H1 (cell line): Measurements from ENCODE around the gene AVP.

Experiments
- CHD2 ChIP-seq: IDR thresholded peaks from 2 replicates; pipeline ENCODE4 v1.6.1; 2012; ENCODE audit warnings: low read length, improper control_type of control experiment
- CTCF ChIP-seq, 3 experiments: IDR thresholded peaks; 1 replicate in 2 of 3; 2 replicates in 1 of 3; pipeline versions ENCODE4 v1.5.1 to v1.6.1; 2011; ENCODE audit warnings: low read length in 3 of 3, mild to moderate bottlenecking in 3 of 3, inconsistent platforms in 2 of 3, low read depth in 1 of 3, moderate library complexity in 1 of 3; ENCODE audit not compliant: insufficient read depth in 1 of 3; ENCODE audit errors: control extremely low read depth in 1 of 3
- EGR1 ChIP-seq: IDR thresholded peaks from 2 replicates; pipeline ENCODE4 v1.6.1; 2011; ENCODE audit warnings: low read depth, low read length, borderline replicate concordance
- EZH2 ChIP-seq: fragments of 200-600 bp; sonication (generic); IDR thresholded peaks from 2 replicates; pipeline ENCODE4 v1.7.1; 2012; ENCODE audit warnings: low read depth, mild to moderate bottlenecking, moderate library complexity, low read length, inconsistent platforms; ENCODE audit not compliant: severe bottlenecking
- GABPA ChIP-seq: IDR thresholded peaks from 2 replicates; pipeline ENCODE4 v1.6.1; 2011; ENCODE audit warnings: mild to moderate bottlenecking, low read length, moderate library complexity, borderline replicate concordance; ENCODE audit not compliant: insufficient read depth
- HDAC2 ChIP-seq, 2 experiments: fragments of 300-600 bp in 1 of 2; sonication (generic) in 1 of 2; IDR thresholded peaks; 2 replicates each; pipeline ENCODE4 v1.6.1; 2011 to 2012; ENCODE audit warnings: low read depth in 2 of 2, low read length in 2 of 2, mild to moderate bottlenecking in 2 of 2, moderate library complexity in 2 of 2, borderline replicate concordance in 1 of 2, inconsistent platforms in 1 of 2
- JUN ChIP-seq: IDR thresholded peaks from 2 replicates; pipeline ENCODE4 v1.6.1; 2011; ENCODE audit warnings: low read depth, mild to moderate bottlenecking, improper control_type of control experiment, low read length
- MAFK ChIP-seq: IDR thresholded peaks from 2 replicates; pipeline ENCODE4 v1.6.1; 2012; ENCODE audit warnings: low read depth, mild to moderate bottlenecking, improper control_type of control experiment, low read length
- POLR2A ChIP-seq, 2 experiments: IDR thresholded peaks; 1 replicate in 1 of 2; 2 replicates in 1 of 2; pipeline ENCODE4 v1.6.1; 2011; ENCODE audit warnings: low read depth in 2 of 2, low read length in 2 of 2, mild to moderate bottlenecking in 2 of 2; ENCODE audit errors: control extremely low read depth in 1 of 2
- POLR2AphosphoS5 ChIP-seq: IDR thresholded peaks from 2 replicates; pipeline ENCODE4 v1.6.1; 2011; ENCODE audit warnings: low read depth, low read length
- TBP ChIP-seq: IDR thresholded peaks from 2 replicates; pipeline ENCODE4 v1.6.1; 2011; ENCODE audit warnings: low read depth, low read length, improper control_type of control experiment
- TCF12 ChIP-seq: IDR thresholded peaks from 2 replicates; pipeline ENCODE4 v1.6.1; 2011; ENCODE audit warnings: low read depth, mild to moderate bottlenecking, low read length
- USF2 ChIP-seq: IDR thresholded peaks from 2 replicates; pipeline ENCODE4 v1.6.1; 2011; ENCODE audit warnings: low read length, improper control_type of control experiment
- YY1 ChIP-seq: IDR thresholded peaks from 2 replicates; pipeline ENCODE4 v1.6.1; 2011; ENCODE audit warnings: low read depth, mild to moderate bottlenecking, low read length

GRCh38 chr20:3128275-3128984 lies 43.9 kb upstream of the AVP start:
- TF ChIP-seq TCF12: no peak
- no peak for TF ChIP-seq EZH2
- no peak for TF ChIP-seq MAFK
- no peak for TF ChIP-seq JUN
- no peak for TF ChIP-seq CTCF (IDR thresholded peaks at IDR 0.05; ENCODE audit: control extremely low read depth in 1 of 3, insufficient read depth in 1 of 3, low read depth in 1 of 3, low read length in 3 of 3)
- TF ChIP-seq USF2: no peak
- no peak for TF ChIP-seq POLR2A (IDR thresholded peaks at IDR 0.05; ENCODE audit: control extremely low read depth in 1 of 2, low read depth in 2 of 2, low read length in 2 of 2)
- no peak for TF ChIP-seq CHD2
- TF ChIP-seq POLR2AphosphoS5: no peak
- TF ChIP-seq TBP: no peak
- no peak for TF ChIP-seq HDAC2 (IDR thresholded peaks at IDR 0.05; ENCODE audit: borderline replicate concordance in 1 of 2, low read depth in 2 of 2, low read length in 2 of 2)
- TF ChIP-seq YY1: no peak
- TF ChIP-seq GABPA: no peak
- TF ChIP-seq EGR1: no peak
